ENCODE results near the gene RPS14. TPM values are rescaled to one million over a fixed set of nuclear protein-coding genes. Genes with fewer than 3 reads are reported as not detected.

RPS14 gene
- total RNA-seq, 1 donor from 2014 or later = 1,941 TPM

GRCh38 chr5:150407096-150407720, 42.3 kb downstream of the RPS14 start:
- Mint-ChIP-seq H3K27me3 (no peaks in the 10 kb centered on the region), H3K27ac (no peak overlapping the region), H3K4me3 (ENCODE audit: low read depth) (no peak overlapping the region), H3K4me1 (ENCODE audit: low read depth) (peaks cover 10% of the 10 kb centered on the region), H3K9me3 (ENCODE audit: low read depth) (no peaks in the 10 kb centered on the region), H3K36me3 (ENCODE audit: insufficient read depth) (peaks cover 3% of the 10 kb centered on the region)
- DNase-seq (ENCODE audit: low spot score, unreplicated experiment) = no peak
- no peak for TF ChIP-seq CTCF (IDR thresholded peaks at IDR 0.05; ENCODE audit: unreplicated experiment)

GRCh38 chr5:150406723-150407095, 42.8 kb downstream of the RPS14 start:
- no peak for DNase-seq (ENCODE audit: low spot score, unreplicated experiment)
- Mint-ChIP-seq H3K4me3 (ENCODE audit: low read depth) (no peak overlapping the region), H3K4me1 (ENCODE audit: low read depth) (peaks cover 10% of the 10 kb centered on the region), H3K27ac (no peak overlapping the region), H3K36me3 (ENCODE audit: insufficient read depth) (peaks cover 3% of the 10 kb centered on the region), H3K27me3 (no peaks in the 10 kb centered on the region), H3K9me3 (ENCODE audit: low read depth) (no peaks in the 10 kb centered on the region)
- TF ChIP-seq CTCF (IDR thresholded peaks at IDR 0.05; ENCODE audit: unreplicated experiment) = no peak

GRCh38 chr5:150406103-150406722, 43.3 kb downstream of the RPS14 start:
- TF ChIP-seq CTCF (IDR thresholded peaks at IDR 0.05; ENCODE audit: unreplicated experiment) = no peak
- H3K4me3 Mint-ChIP-seq (ENCODE audit: low read depth) = no peak overlapping the region
- H3K27ac Mint-ChIP-seq = no peak overlapping the region
- H3K27me3 Mint-ChIP-seq = no peaks in the 10 kb centered on the region
- peaks cover 3% of the 10 kb centered on the region for H3K36me3 Mint-ChIP-seq (ENCODE audit: insufficient read depth)
- peaks cover 9% of the 10 kb centered on the region for H3K4me1 Mint-ChIP-seq (ENCODE audit: low read depth)
- H3K9me3 Mint-ChIP-seq (ENCODE audit: low read depth) = no peaks in the 10 kb centered on the region
- DNase-seq (ENCODE audit: low spot score, unreplicated experiment) = no peak

GRCh38 chr5:150404941-150405816, 44.4 kb downstream of the RPS14 start:
- no peak overlapping the region for H3K4me3 Mint-ChIP-seq (ENCODE audit: low read depth)
- no peaks in the 10 kb centered on the region for H3K27me3 Mint-ChIP-seq
- H3K27ac Mint-ChIP-seq = no peak overlapping the region
- TF ChIP-seq CTCF (IDR thresholded peaks at IDR 0.05; ENCODE audit: unreplicated experiment) = no peak
- H3K36me3 Mint-ChIP-seq (ENCODE audit: insufficient read depth) = peaks cover 7% of the 10 kb centered on the region
- H3K4me1 Mint-ChIP-seq (ENCODE audit: low read depth) = peaks cover 4% of the 10 kb centered on the region
- DNase-seq (ENCODE audit: low spot score, unreplicated experiment) = no peak
- H3K9me3 Mint-ChIP-seq (ENCODE audit: low read depth) = no peaks in the 10 kb centered on the region

GRCh38 chr5:150404535-150404934, 45.0 kb downstream of the RPS14 start:
- TF ChIP-seq CTCF (IDR thresholded peaks at IDR 0.05; ENCODE audit: unreplicated experiment) = no peak
- no peak for DNase-seq (ENCODE audit: low spot score, unreplicated experiment)
- Mint-ChIP-seq H3K9me3 (ENCODE audit: low read depth) (no peaks in the 10 kb centered on the region), H3K4me3 (ENCODE audit: low read depth) (no peak overlapping the region), H3K4me1 (ENCODE audit: low read depth) (no peaks in the 10 kb centered on the region), H3K36me3 (ENCODE audit: insufficient read depth) (peaks cover 10% of the 10 kb centered on the region), H3K27me3 (no peaks in the 10 kb centered on the region), H3K27ac (no peak overlapping the region)
